Skeletal muscle tissue (tissue), 4 donors: ENCODE results near the gene TRIM39. TPM values are rescaled to one million over a fixed set of nuclear protein-coding genes. Genes with fewer than 3 reads are reported as not detected.

Source experiments
- H3K27ac ChIP-seq: one replicate; pipeline ENCODE4 v1.7.0; 2013; ENCODE audit warnings: mild to moderate bottlenecking, low read depth, low read length, inconsistent platforms
- H3K27me3 ChIP-seq, 3 donors: one replicate each; pipeline ENCODE4 v1.7.0; 2013; ENCODE audit warnings: low read length in 3 of 3; ENCODE audit not compliant: control insufficient read depth in 3 of 3, insufficient read depth in 3 of 3
- H3K36me3 ChIP-seq, 3 donors: one replicate each; pipeline ENCODE4 v1.7.0; 2013; ENCODE audit warnings: low read length in 3 of 3; ENCODE audit not compliant: control insufficient read depth in 3 of 3, insufficient read depth in 3 of 3
- H3K4me1 ChIP-seq, 3 donors: one replicate each; pipeline ENCODE4 v1.7.0; 2013; ENCODE audit warnings: low read length in 3 of 3, mild to moderate bottlenecking in 3 of 3; ENCODE audit not compliant: control insufficient read depth in 3 of 3, insufficient read depth in 3 of 3
- H3K4me3 ChIP-seq, 3 donors: one replicate each; pipeline ENCODE4 v1.7.0; 2013; ENCODE audit warnings: low read length in 3 of 3
- H3K9ac ChIP-seq, 3 donors: one replicate each; pipeline ENCODE4 v1.7.0; 2013; ENCODE audit warnings: low read length in 3 of 3, mild to moderate bottlenecking in 3 of 3, moderate library complexity in 2 of 3, low read depth in 1 of 3
- H3K9me3 ChIP-seq, 3 donors: one replicate each; pipeline ENCODE4 v1.7.0; 2013; ENCODE audit warnings: low read length in 3 of 3; ENCODE audit not compliant: control insufficient read depth in 3 of 3
- total RNA-seq: library from RNA; depleted of rRNA; stranded (reverse); fragments of >200 nt; gene quantifications from one replicate; pipeline ENCODE4 v1.2.3, GENCODE V29; 2014
- donor health status: Osteomylitis.

Gene TRIM39
- total RNA-seq, 1 donor from 2014 or later = 5.2 TPM

DNA sequence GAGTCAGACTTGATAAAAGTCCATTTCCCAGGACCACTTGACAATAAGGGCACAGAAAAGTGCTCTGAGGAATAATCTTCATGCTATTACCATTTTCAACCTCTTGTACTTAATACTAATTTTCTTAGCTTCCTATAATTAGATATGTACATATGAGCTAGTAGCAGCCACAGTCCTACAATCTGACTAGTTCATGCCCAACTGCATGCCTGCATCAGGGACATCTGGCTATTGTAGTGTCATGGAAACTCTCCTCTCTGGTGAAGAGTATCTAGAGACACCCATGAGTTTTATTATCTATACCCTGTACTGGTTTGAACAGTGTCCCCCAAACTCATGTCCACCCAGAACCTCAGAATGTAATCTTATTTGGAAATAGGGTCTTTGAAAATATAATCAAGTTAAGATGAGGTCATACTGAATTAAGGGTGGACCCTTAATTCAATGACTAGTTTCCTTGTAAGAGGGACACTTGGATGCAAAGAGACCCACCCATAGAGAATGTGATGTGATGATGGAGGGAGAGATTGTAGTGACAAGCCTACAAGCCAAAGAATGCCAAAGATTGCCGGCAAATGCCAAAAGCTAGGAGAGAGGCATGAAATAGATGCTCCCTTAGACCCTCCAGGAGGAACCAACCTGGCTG is 13.9 kb upstream of the TRIM39 start:
- Histone ChIP-seq H3K27me3 (no peaks in the 10 kb centered on the region), H3K4me1 (peaks cover 0 to 6% (median 5%) of the 10 kb centered on the region in 3 donors), H3K27ac (no peak overlapping the region), H3K9me3 (no peaks in the 10 kb centered on the region), H3K36me3 (peaks cover 3% of the 10 kb centered on the region in 3 donors), H3K9ac (no peak overlapping the region), H3K4me3 (no peak overlapping the region)

GRCh38 chr6:30315156-30315555 is 11.6 kb upstream of the TRIM39 start:
- Histone ChIP-seq H3K36me3 (peaks cover 3 to 7% (median 3%) of the 10 kb centered on the region in 3 donors), H3K27ac (no peak overlapping the region), H3K4me1 (peaks cover 0 to 6% (median 5%) of the 10 kb centered on the region in 3 donors), H3K4me3 (no peak overlapping the region), H3K9me3 (no peaks in the 10 kb centered on the region), H3K9ac (no peak overlapping the region), H3K27me3 (no peaks in the 10 kb centered on the region)

DNA sequence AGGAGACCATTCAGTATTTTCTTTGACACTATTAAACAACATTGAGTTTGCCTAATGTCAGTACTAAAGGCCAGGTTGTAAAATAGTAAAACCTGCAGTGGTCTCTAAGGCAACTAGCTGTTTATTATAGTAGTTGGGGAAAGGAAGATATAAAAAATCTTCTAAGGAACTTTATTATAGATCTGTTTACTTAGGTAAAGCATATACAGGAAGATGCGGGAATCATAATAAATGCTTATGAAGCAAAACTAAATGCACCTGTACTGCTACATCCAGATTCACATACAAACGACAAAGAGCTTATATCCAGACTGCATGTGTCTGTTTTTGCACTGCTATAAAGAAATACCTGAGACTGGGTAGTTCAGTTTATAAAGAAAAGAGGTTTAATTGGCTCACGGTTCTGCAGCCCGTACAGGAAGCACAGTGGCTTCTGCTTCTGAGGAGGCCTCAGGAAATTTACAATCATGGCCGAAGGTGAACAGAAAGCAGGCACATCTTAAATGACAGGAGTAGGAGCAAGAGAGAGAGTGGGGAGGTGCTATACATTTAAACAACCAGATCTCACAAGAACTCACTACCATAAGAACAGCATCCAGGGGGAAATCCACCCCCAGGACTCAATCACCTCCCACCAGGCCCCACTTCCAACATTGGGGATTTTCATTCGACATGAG is 8.7 kb upstream of the TRIM39 start:
- Histone ChIP-seq H3K27ac (no peak overlapping the region), H3K4me3 (no peak overlapping the region), H3K9me3 (no peaks in the 10 kb centered on the region), H3K36me3 (peaks cover 0 to 5% (median 3%) of the 10 kb centered on the region in 3 donors), H3K4me1 (peaks cover 0 to 3% (median 3%) of the 10 kb centered on the region in 3 donors), H3K9ac (no peak overlapping the region), H3K27me3 (no peaks in the 10 kb centered on the region)

- Histone ChIP-seq H3K27ac (no peak overlapping the region), H3K9me3 (no peaks in the 10 kb centered on the region), H3K9ac (no peak overlapping the region), H3K36me3 (peaks cover 0 to 3% (median 0%) of the 10 kb centered on the region in 3 donors), H3K4me1 (peaks cover 0 to 4% (median 3%) of the 10 kb centered on the region in 3 donors), H3K4me3 (no peak overlapping the region), H3K27me3 (no peaks in the 10 kb centered on the region)
These were observed 7.4 kb upstream of the TRIM39 start for GRCh38 chr6:30319146-30319835.

DNA sequence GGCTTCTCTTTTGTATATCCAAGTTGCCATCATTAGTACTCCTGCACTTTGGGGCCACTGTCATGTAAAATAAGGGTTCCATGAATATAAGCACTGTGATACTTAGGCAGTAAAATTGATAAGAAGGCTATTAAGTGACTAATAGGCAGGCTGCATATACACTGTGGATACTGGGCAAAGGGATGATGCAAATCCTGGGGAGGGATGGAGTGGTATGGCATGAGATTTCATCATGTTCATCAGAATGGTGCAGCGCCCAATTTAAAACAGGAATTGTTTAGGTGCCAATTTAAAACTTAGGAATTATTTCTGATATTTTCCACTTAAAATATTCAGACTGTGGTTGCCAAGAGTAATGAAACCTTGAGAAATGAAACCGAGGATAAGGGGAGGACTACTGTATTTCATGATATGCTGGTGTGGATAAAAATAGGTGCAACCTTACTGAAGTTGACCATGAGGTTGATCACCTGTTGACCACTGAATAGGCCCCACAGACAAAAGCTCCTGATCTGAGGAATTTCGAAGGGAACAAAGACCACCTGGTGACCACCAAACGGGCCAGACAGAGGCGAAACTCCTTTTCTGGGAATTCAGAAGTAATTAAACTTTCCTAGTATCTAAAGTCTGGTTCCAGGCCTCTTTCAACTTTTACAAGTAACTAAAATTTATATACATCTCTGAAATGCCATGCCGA is 4.9 kb upstream of the TRIM39 start:
- H3K9me3 ChIP-seq = no peaks in the 10 kb centered on the region
- H3K4me3 ChIP-seq = no peak overlapping the region
- H3K27me3 ChIP-seq = no peaks in the 10 kb centered on the region
- no peak overlapping the region for H3K27ac ChIP-seq
- H3K9ac ChIP-seq = no peak overlapping the region
- peaks cover 0 to 3% (median 0%) of the 10 kb centered on the region in 3 donors for H3K36me3 ChIP-seq
- peaks cover 8 to 20% (median 15%) of the 10 kb centered on the region in 3 donors for H3K4me1 ChIP-seq

DNA sequence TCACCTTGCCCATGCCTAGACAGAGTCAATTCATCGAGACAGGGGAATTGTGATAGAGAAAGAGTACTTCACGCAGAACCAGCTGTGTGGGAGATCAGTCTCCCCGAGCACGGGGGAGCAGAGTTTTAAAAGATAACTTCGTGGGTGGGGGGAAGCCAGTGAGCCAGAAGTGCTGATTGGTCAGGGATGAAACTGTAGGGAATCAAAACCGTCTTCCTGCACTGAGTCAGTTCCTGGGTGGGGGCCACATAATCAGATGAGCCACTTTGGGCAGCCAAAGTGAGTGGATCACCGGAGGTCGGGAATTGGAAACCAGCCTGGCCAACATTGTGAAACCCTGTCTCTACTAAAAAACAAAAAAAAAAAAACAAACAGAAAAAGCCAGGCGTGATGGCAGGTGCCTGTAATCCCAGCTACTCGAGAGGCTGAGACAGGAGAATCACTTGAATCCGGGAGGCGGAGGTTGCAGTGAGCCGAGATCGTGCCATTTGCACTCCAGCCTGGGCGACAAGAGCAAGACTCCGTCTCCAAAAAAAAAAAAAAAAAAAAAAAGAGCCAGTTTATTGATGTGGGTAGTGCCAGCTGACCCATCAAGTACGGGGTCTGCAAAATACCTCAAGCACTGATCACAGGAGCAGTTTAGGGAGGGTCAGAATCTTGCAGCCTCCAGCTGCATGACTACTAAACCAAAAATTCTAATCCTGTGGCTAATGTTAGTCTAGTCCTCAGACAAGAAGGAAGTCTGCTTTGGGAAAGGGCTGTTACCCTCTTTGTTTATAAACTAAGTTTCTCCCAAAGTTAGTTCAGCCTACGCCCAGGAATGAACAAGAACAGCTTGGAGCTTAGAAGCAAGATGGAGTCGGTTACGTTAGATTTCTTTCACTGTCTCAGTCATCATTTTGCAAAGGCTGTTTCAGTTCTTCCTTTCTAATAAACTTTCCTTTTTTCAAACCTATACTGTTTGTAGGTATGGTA is 3.9 kb upstream of the TRIM39 start:
- Histone ChIP-seq H3K4me3 (no peak overlapping the region), H3K9me3 (no peaks in the 10 kb centered on the region), H3K36me3 (peaks cover 0 to 3% (median 0%) of the 10 kb centered on the region in 3 donors), H3K27me3 (no peaks in the 10 kb centered on the region), H3K9ac (no peak overlapping the region), H3K4me1 (peaks cover 11 to 26% (median 20%) of the 10 kb centered on the region in 3 donors), H3K27ac (no peak overlapping the region)

GRCh38 chr6:30323806-30324205 is 2.9 kb upstream of the TRIM39 start:
- Histone ChIP-seq H3K9ac (no peak overlapping the region), H3K4me1 (peaks cover 11 to 26% (median 23%) of the 10 kb centered on the region in 3 donors), H3K27me3 (no peaks in the 10 kb centered on the region), H3K27ac (no peak overlapping the region), H3K4me3 (no peak overlapping the region), H3K9me3 (no peaks in the 10 kb centered on the region), H3K36me3 (peaks cover 0 to 3% (median 0%) of the 10 kb centered on the region in 3 donors)

GRCh38 chr6:30325150-30325872 is 1.4 kb upstream of the TRIM39 start:
- Histone ChIP-seq H3K4me3 (peak overlapping the region; percentile 93 to 94 (median 94)), H3K36me3 (peaks cover 10 to 12% (median 11%) of the 10 kb centered on the region in 3 donors), H3K27me3 (no peaks in the 10 kb centered on the region), H3K9ac (peak overlapping the region; percentile 91 to 95 (median 95)), H3K27ac (peak overlapping the region; percentile 92), H3K9me3 (no peaks in the 10 kb centered on the region), H3K4me1 (peaks cover 11 to 26% (median 23%) of the 10 kb centered on the region in 3 donors)
